ENCODE data around the gene CST5. TPM values are rescaled to one million over a fixed set of nuclear protein-coding genes. Genes with fewer than 3 reads are reported as not detected.
"Not testable (repeated sequence)": the region's sequence is repeated elsewhere in the genome, so short reads cannot be mapped to it uniquely, and the experiment has no call there.

CST5 gene
- total RNA-seq, 1 donor from 2014 or later = not detected

- DNase-seq (ENCODE audit: low spot score) = no peak
Observed at GRCh38 chr20:23841693-23842092, 37.9 kb downstream of the CST5 start.

DNA sequence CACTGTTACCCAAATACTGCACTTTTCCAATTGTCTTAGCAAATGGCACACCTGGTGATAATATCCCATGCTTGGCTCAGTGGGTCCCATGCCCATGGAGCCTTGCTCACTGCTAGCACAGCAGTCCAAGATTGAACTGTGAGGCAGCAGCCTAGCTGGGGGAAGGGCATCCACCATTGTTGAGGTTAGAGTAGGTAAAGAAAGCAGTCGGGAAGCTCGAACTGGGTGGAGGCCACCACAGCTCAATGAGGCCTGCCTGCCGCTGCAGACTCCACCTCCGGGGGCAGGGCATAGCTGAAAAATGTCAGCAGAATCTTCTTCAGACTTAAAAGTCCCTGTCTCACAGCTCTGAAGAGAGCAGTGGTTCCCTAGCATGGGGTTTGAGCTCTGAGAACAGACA, 43.8 kb downstream of the CST5 start:
- DNase-seq (ENCODE audit: low spot score) = no peak

GRCh38 chr20:23832775-23833513, 46.6 kb downstream of the CST5 start:
- DNase-seq (ENCODE audit: low spot score) = no peak

DNA sequence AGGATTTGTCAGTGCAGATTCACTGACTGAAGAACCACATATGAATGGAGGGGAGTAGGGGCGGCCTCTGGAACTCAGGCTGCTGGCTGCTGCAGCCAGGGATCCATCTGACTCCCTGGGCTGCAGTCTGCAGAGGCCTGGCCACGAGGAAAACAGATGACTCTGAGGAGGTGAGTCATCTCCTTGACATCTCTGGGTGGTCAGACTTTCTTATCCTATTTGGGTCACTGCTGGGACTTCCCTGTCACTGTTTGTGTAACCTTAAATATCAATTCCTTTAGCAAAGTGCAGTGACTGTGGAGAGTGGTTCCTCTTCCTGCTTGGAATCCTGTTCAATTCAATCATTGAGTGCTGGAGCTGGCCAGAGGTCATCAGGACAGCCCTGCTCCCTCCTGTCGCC, 47.6 kb downstream of the CST5 start:
- not testable (repeated sequence) for DNase-seq (ENCODE audit: low spot score)

DNA sequence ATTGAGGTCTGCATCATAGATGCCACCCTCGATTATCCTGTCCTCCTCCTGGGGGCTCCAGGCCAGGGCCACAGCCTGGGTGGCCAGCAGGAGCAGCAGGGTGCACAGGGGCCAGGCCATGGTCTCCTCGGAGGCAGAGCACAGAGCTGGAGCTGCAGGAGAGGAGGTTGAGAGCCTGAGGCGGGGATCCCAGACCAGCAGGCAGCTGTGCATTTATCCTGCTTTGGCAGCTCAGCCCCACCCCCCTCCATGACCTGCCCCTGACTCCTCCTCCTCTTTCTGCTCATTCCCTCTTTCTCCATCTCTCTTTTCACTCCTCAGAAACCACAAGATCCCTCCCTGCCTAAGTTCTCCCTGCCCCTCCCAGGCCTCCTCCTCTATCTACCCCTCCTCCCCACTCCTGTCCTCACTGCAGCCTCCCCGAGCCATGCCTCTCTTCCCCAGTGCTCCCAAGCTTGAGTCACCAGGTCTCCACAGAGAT, 53.0 kb downstream of the CST5 start, which contains the start of gene CST2:
TSS of gene CST2 (minus strand) at position 189 of the 481 bp plus-strand sequence. CDS start at position 120, 69 bp downstream.
- no peak for DNase-seq (ENCODE audit: low spot score)

Other genes starting within 250 kb of the CST5 start
- gene CST3, start 241.8 kb downstream of the CST5 start, total RNA-seq (ENCODE audit: insufficient read depth, low replicate concordance) = 92.7 TPM
- gene CST4, start 190.7 kb downstream of the CST5 start, total RNA-seq (ENCODE audit: insufficient read depth, low replicate concordance) = not detected
- gene CST1, start 128.8 kb downstream of the CST5 start, total RNA-seq (ENCODE audit: insufficient read depth, low replicate concordance) = not detected
- not detected for gene CST2, start 53.0 kb downstream of the CST5 start, total RNA-seq (ENCODE audit: insufficient read depth, low replicate concordance)
- gene GGTLC1, start 109.0 kb upstream of the CST5 start, total RNA-seq (ENCODE audit: insufficient read depth, low replicate concordance) = not detected

Measured in umbilical cord (tissue), 2 donors.